Tibial nerve (tissue), 3 donors: Measurements from ENCODE around the gene MAP2K6.

Experiments used
- POLR2A ChIP-seq, 2 donors: fragments of 450-650 bp; IDR thresholded peaks; one replicate each; pipeline ENCODE4 v1.6.1; 2017; ENCODE audit warnings: antibody characterized with exemption in 2 of 2, mild to moderate bottlenecking in 2 of 2, moderate library complexity in 2 of 2
- TF ChIP-seq, protein P1 (sequence below), 5 experiments: fragments of 200-600 bp in 3 of 5; fragments of 450-650 bp in 2 of 5; sonication (generic) in 3 of 5; IDR thresholded peaks; one replicate each; pipeline ENCODE4 v1.5.1; 2016 to 2019; ENCODE audit warnings: antibody characterized with exemption in 5 of 5, mild to moderate bottlenecking in 3 of 5, moderate library complexity in 2 of 5

DNA sequence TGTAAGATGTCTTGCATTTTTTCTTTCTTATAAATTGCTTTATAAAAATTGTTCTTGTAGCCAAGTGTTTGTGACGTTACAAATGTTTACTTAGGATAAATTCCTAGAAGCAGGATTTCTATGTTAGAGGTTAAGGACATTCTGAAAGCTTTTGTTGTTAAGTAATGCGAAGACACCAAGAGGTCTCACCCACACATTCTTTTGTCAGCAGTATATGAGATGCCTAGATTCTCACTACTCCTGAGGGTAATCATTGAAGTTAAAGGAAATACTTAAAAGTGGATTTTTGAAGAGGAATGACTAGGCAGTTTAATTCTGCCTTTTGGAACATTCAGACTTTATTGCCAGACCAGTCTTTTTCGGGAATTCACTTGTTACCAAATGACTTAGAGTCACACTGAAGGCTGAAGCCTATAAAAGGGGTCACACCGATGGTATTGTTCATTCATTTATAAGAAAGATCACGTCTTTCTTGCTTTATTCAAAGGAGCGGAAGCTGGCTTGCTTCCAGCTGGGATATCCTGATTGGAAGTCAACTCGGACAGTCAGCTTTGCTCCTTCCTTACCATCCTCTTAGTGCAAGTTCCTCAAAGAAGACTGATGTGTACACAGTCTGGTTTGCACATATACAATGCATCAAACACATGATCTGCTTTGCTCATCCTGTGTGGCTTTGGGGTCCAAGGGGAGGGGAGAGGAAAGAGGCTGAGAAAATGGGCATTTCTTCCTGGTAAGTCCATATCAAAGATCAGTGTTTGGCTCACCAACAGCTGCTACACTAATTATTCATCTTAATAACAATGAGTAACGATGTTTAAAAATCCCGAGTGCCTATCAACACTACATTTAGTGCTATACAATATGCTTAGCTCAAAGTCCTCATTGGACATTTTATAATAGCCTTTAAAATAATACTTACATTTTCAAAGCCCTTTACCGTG lies 160.0 kb downstream of the MAP2K6 start:
- TF ChIP-seq, protein P1, sequence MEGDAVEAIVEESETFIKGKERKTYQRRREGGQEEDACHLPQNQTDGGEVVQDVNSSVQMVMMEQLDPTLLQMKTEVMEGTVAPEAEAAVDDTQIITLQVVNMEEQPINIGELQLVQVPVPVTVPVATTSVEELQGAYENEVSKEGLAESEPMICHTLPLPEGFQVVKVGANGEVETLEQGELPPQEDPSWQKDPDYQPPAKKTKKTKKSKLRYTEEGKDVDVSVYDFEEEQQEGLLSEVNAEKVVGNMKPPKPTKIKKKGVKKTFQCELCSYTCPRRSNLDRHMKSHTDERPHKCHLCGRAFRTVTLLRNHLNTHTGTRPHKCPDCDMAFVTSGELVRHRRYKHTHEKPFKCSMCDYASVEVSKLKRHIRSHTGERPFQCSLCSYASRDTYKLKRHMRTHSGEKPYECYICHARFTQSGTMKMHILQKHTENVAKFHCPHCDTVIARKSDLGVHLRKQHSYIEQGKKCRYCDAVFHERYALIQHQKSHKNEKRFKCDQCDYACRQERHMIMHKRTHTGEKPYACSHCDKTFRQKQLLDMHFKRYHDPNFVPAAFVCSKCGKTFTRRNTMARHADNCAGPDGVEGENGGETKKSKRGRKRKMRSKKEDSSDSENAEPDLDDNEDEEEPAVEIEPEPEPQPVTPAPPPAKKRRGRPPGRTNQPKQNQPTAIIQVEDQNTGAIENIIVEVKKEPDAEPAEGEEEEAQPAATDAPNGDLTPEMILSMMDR (IDR thresholded peaks at IDR 0.05) = no peak
- no peak for TF ChIP-seq POLR2A (IDR thresholded peaks at IDR 0.05)
